ENCODE results near the gene CABLES1.

- no peak for TF ChIP-seq CTCF (IDR thresholded peaks at IDR 0.05)
- TF ChIP-seq POLR2A (IDR thresholded peaks at IDR 0.05) = no peak
Observed at GRCh38 chr18:23200756-23201155, 65.5 kb downstream of the CABLES1 start.

Data from adrenal gland (tissue), 5 donors.